ENCODE data around the gene ARFGEF3. TPM values are rescaled to one million over a fixed set of nuclear protein-coding genes. Genes with fewer than 3 reads are reported as not detected.

The ARFGEF3 gene, protein sequence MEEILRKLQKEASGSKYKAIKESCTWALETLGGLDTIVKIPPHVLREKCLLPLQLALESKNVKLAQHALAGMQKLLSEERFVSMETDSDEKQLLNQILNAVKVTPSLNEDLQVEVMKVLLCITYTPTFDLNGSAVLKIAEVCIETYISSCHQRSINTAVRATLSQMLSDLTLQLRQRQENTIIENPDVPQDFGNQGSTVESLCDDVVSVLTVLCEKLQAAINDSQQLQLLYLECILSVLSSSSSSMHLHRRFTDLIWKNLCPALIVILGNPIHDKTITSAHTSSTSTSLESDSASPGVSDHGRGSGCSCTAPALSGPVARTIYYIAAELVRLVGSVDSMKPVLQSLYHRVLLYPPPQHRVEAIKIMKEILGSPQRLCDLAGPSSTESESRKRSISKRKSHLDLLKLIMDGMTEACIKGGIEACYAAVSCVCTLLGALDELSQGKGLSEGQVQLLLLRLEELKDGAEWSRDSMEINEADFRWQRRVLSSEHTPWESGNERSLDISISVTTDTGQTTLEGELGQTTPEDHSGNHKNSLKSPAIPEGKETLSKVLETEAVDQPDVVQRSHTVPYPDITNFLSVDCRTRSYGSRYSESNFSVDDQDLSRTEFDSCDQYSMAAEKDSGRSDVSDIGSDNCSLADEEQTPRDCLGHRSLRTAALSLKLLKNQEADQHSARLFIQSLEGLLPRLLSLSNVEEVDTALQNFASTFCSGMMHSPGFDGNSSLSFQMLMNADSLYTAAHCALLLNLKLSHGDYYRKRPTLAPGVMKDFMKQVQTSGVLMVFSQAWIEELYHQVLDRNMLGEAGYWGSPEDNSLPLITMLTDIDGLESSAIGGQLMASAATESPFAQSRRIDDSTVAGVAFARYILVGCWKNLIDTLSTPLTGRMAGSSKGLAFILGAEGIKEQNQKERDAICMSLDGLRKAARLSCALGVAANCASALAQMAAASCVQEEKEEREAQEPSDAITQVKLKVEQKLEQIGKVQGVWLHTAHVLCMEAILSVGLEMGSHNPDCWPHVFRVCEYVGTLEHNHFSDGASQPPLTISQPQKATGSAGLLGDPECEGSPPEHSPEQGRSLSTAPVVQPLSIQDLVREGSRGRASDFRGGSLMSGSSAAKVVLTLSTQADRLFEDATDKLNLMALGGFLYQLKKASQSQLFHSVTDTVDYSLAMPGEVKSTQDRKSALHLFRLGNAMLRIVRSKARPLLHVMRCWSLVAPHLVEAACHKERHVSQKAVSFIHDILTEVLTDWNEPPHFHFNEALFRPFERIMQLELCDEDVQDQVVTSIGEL (N-terminal part only)
- total RNA-seq (under 1 TPM in 3 of 5 donors, not detected in 2; 0.09 to 0.12 (median 0.10) TPM), total RNA-seq (0 to 1.6 (median 0.14) reads per million in 29 experiments)
- 0.04 TPM for total RNA-seq (2013)

- Histone ChIP-seq H3K4me1 (ENCODE audit: control insufficient read depth in 1 of 2, extremely low read depth in 1 of 2, insufficient read depth in 2 of 2, low read length in 2 of 2) (peaks cover 0 to 16% of the 10 kb centered on the region in 2 experiments), H3K36me3 (ENCODE audit: control insufficient read depth in 2 of 2, extremely low read depth in 1 of 2, insufficient read depth in 1 of 2, low read length in 1 of 2) (no peaks in the 10 kb centered on the region), H3K27ac (ENCODE audit: low read length) (no peak within 1 kb of the TSS), H3K27me3 (replicated peaks in 1 of 2; ENCODE audit: control insufficient read depth in 2 of 2, extremely low read depth in 1 of 2, insufficient read depth in 2 of 2, low read length in 1 of 2) (peaks cover 12 to 39% of the 10 kb centered on the region in 2 experiments), H3K4me3 (ENCODE audit: control insufficient read depth in 1 of 2, extremely low read depth in 1 of 2, low read length in 1 of 2) (peak within 1 kb of the TSS; percentile 28 to 70), H3K9me3 (no peaks in the 10 kb centered on the region)
- ChIA-PET POLR2A (interaction anchor here in 1 of 2 donors (0.6 kb wide), 3 partner anchors 8 to 1120 kb away, joined by 3 to 4 read pairs (median 4); no protein-coding TSS in a partner anchor), CTCF (no interaction called here)
- ATAC-seq (replicated peaks in 1 of 4) (peak; percentile 90 to 93 (median 92)), DNase-seq (peak in 23 of 35 experiments; percentile 3 to 55 (median 22))
- Mint-ChIP-seq H3K4me1 (peaks cover 7 to 15% (median 12%) of the 10 kb centered on the region in 3 donors), H3K27me3 (peaks cover 59% of the 10 kb centered on the region in 2 donors), H3K27ac (peak within 1 kb of the TSS in 1 of 2 donors; percentile 1), H3K36me3 (no peaks in the 10 kb centered on the region), H3K9me3 (no peaks in the 10 kb centered on the region), H3K4me3 (peak within 1 kb of the TSS; percentile 62 to 77 (median 70))
- WGBS (ENCODE audit: insufficient coverage) = under 1% methylated on average over 89 of the region's 93 CpGs
Observed at GRCh38 chr6:138161338-138162110, at the start of gene ARFGEF3. TSS of gene ARFGEF3 (plus strand) at chr6:138161939. CDS start at chr6:138162087, 148 bp downstream.

DNA sequence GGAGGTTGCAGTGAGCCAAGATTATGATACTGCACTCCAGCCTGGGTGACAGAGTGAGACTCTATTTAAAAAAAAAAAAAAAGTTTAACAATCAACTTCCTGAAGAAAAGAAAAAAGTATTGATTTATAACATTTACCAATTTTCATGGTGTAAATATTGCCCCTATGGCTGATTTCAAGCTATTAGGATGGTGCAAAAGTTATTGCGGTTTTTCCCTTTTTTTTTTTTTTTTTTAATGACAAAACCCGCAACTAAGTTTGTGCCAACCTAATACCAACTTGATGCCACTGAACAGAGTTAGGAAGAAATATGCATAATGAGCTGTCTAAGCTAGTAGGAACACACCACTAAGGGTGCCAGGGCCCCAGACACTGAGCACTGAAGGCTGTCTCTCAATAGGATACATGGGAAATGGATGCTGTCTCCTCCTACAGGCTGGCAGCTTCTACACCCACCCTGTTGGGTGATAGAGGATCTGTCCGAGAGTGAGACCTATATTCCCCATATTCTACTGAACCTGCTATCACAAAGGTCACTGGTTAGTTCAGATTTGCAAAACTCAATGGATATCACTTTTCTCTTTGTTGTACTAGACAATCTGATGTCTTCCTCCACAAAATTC lies 48.0 kb upstream of the ARFGEF3 start:
- Mint-ChIP-seq H3K4me3 (no peak overlapping the region), H3K9me3 (no peaks in the 10 kb centered on the region), H3K27me3 (peaks cover 26 to 28% of the 10 kb centered on the region in 2 donors), H3K4me1 (peaks cover 10 to 13% (median 11%) of the 10 kb centered on the region in 3 donors), H3K36me3 (no peaks in the 10 kb centered on the region), H3K27ac (no peak overlapping the region)
- ATAC-seq (replicated peaks in 1 of 4) = no peak
- no peak overlapping the region for H3K4me3 ChIP-seq (ENCODE audit: control insufficient read depth in 1 of 2, extremely low read depth in 1 of 2, low read length in 1 of 2)
- ChIA-PET CTCF (interaction anchor here (0.6 to 3.3 kb wide), 14 partner anchors 10 to 1653 kb away, joined by 3 to 29 read pairs (median 5); no protein-coding TSS in a partner anchor), POLR2A (interaction anchor here (0.6 to 0.7 kb wide), 3 partner anchors 13 to 1823 kb away, joined by 3 to 7 read pairs (median 5); no protein-coding TSS in a partner anchor)
- no peak overlapping the region for H3K27ac ChIP-seq (ENCODE audit: low read length)
- no peaks in the 10 kb centered on the region for H3K36me3 ChIP-seq (ENCODE audit: control insufficient read depth in 2 of 2, extremely low read depth in 1 of 2, insufficient read depth in 1 of 2, low read length in 1 of 2)
- no peaks in the 10 kb centered on the region for H3K4me1 ChIP-seq (ENCODE audit: control insufficient read depth in 1 of 2, extremely low read depth in 1 of 2, insufficient read depth in 2 of 2, low read length in 2 of 2)
- H3K27me3 ChIP-seq (replicated peaks in 1 of 2; ENCODE audit: control insufficient read depth in 2 of 2, extremely low read depth in 1 of 2, insufficient read depth in 2 of 2, low read length in 1 of 2) = peaks cover 3 to 9% of the 10 kb centered on the region in 2 experiments
- H3K9me3 ChIP-seq = no peaks in the 10 kb centered on the region
- no CpG with 5 or more reads among the region's 3 CpGs for WGBS (ENCODE audit: insufficient coverage)
- DNase-seq = no peak

- no peak overlapping the region for H3K27ac Mint-ChIP-seq
- peak in 1 of 4 experiments; percentile 15 for ATAC-seq (replicated peaks in 1 of 4)
- ChIA-PET CTCF (interaction anchor here (0.6 to 3.5 kb wide), 32 partner anchors 8 to 1249 kb away, joined by 3 to 30 read pairs (median 4); partner anchors contain the start of genes PERP (in 2 of the 2) and CCDC28A (in 1 of the 2)), POLR2A (no interaction called here)
- Histone ChIP-seq H3K4me1 (ENCODE audit: control insufficient read depth in 1 of 2, extremely low read depth in 1 of 2, insufficient read depth in 2 of 2, low read length in 2 of 2) (no peaks in the 10 kb centered on the region), H3K4me3 (ENCODE audit: control insufficient read depth in 1 of 2, extremely low read depth in 1 of 2, low read length in 1 of 2) (no peak overlapping the region), H3K36me3 (ENCODE audit: control insufficient read depth in 2 of 2, extremely low read depth in 1 of 2, insufficient read depth in 1 of 2, low read length in 1 of 2) (no peaks in the 10 kb centered on the region), H3K27ac (ENCODE audit: low read length) (no peak overlapping the region), H3K27me3 (replicated peaks in 1 of 2; ENCODE audit: control insufficient read depth in 2 of 2, extremely low read depth in 1 of 2, insufficient read depth in 2 of 2, low read length in 1 of 2) (peaks cover 2 to 6% of the 10 kb centered on the region in 2 experiments), H3K9me3 (no peaks in the 10 kb centered on the region)
- H3K27me3 Mint-ChIP-seq = peaks cover 19 to 28% of the 10 kb centered on the region in 2 donors
- 29% methylated on average over 7 of the region's 7 CpGs for WGBS (ENCODE audit: insufficient coverage)
- H3K36me3 Mint-ChIP-seq = no peaks in the 10 kb centered on the region
- H3K9me3 Mint-ChIP-seq = no peaks in the 10 kb centered on the region
- DNase-seq = no peak
- no peak overlapping the region for H3K4me3 Mint-ChIP-seq
- peaks cover 6 to 7% (median 6%) of the 10 kb centered on the region in 3 donors for H3K4me1 Mint-ChIP-seq
Observed at GRCh38 chr6:138115201-138115600, 46.5 kb upstream of the ARFGEF3 start.

- H3K9me3 Mint-ChIP-seq = no peaks in the 10 kb centered on the region
- no peaks in the 10 kb centered on the region for H3K36me3 Mint-ChIP-seq
- CTCF ChIA-PET = interaction anchor here (0.6 to 3.5 kb wide), 35 partner anchors 8 to 873 kb away, joined by 3 to 30 read pairs (median 4); partner anchors contain the start of gene PERP (in 1 of the 2)
- Histone ChIP-seq H3K36me3 (ENCODE audit: control insufficient read depth in 2 of 2, extremely low read depth in 1 of 2, insufficient read depth in 1 of 2, low read length in 1 of 2) (no peaks in the 10 kb centered on the region), H3K4me1 (ENCODE audit: control insufficient read depth in 1 of 2, extremely low read depth in 1 of 2, insufficient read depth in 2 of 2, low read length in 2 of 2) (no peaks in the 10 kb centered on the region), H3K4me3 (ENCODE audit: control insufficient read depth in 1 of 2, extremely low read depth in 1 of 2, low read length in 1 of 2) (no peak overlapping the region), H3K27ac (ENCODE audit: low read length) (no peak overlapping the region), H3K9me3 (no peaks in the 10 kb centered on the region), H3K27me3 (replicated peaks in 1 of 2; ENCODE audit: control insufficient read depth in 2 of 2, extremely low read depth in 1 of 2, insufficient read depth in 2 of 2, low read length in 1 of 2) (peaks cover 2 to 6% of the 10 kb centered on the region in 2 experiments)
- H3K27ac Mint-ChIP-seq = no peak overlapping the region
- H3K4me3 Mint-ChIP-seq = no peak overlapping the region
- ATAC-seq (replicated peaks in 1 of 4) (peak; percentile 74 to 94 (median 86)), DNase-seq (peak in 28 of 35 experiments; percentile 6 to 82 (median 26))
- peaks cover 21 to 33% of the 10 kb centered on the region in 2 donors for H3K27me3 Mint-ChIP-seq
- peaks cover 6 to 7% (median 6%) of the 10 kb centered on the region in 3 donors for H3K4me1 Mint-ChIP-seq
- 2% methylated on average over 7 of the region's 13 CpGs for WGBS (ENCODE audit: insufficient coverage)
- POLR2A ChIA-PET = interaction anchor here (0.5 to 0.6 kb wide), 2 partner anchors 408 to 1641 kb away, joined by 3 read pairs; no protein-coding TSS in a partner anchor
Observed at GRCh38 chr6:138115877-138116660, 45.7 kb upstream of the ARFGEF3 start.
